NCI-H226 (cell line): ENCODE results near the gene CTNNA3.

Experiments used
- DNase-seq: peaks from one replicate; pipeline ENCODE4 v3.0.0-alpha.2; 2015

CTNNA3 gene

GRCh38 chr10:67306588-67307205 lies 389.3 kb downstream of the CTNNA3 start:
- DNase-seq = no peak

GRCh38 chr10:67302701-67303100 lies 393.3 kb downstream of the CTNNA3 start:
- DNase-seq = no peak

GRCh38 chr10:67299761-67300160 lies 396.2 kb downstream of the CTNNA3 start:
- DNase-seq = no peak

- no peak for DNase-seq
These were observed 398.3 kb downstream of the CTNNA3 start for GRCh38 chr10:67297637-67298181.

GRCh38 chr10:67296926-67297325 lies 399.1 kb downstream of the CTNNA3 start:
- no peak for DNase-seq

GRCh38 chr10:67288688-67289410 lies 407.1 kb downstream of the CTNNA3 start:
- no peak for DNase-seq

GRCh38 chr10:67284589-67284988 lies 411.4 kb downstream of the CTNNA3 start:
- DNase-seq = no peak

GRCh38 chr10:67282871-67283270 lies 413.1 kb downstream of the CTNNA3 start:
- DNase-seq = no peak

- DNase-seq = no peak
These were observed 415.6 kb downstream of the CTNNA3 start for GRCh38 chr10:67280405-67280804.

GRCh38 chr10:67277402-67277801 lies 418.6 kb downstream of the CTNNA3 start:
- DNase-seq = no peak

- no peak for DNase-seq
These were observed 426.2 kb downstream of the CTNNA3 start for GRCh38 chr10:67269828-67270227.

- no peak for DNase-seq
These were observed 427.8 kb downstream of the CTNNA3 start for GRCh38 chr10:67268146-67268545.

- no peak for DNase-seq
These were observed 433.3 kb downstream of the CTNNA3 start for GRCh38 chr10:67262675-67263074.

- no peak for DNase-seq
These were observed 434.6 kb downstream of the CTNNA3 start for GRCh38 chr10:67261300-67261797.

- DNase-seq = no peak
These were observed 436.6 kb downstream of the CTNNA3 start for GRCh38 chr10:67259319-67259929.

GRCh38 chr10:67257427-67258144 lies 438.4 kb downstream of the CTNNA3 start:
- DNase-seq = no peak

GRCh38 chr10:67257018-67257417 lies 439.0 kb downstream of the CTNNA3 start:
- no peak for DNase-seq

- DNase-seq = no peak
These were observed 445.3 kb downstream of the CTNNA3 start for GRCh38 chr10:67250686-67251085.

GRCh38 chr10:67246066-67246555 lies 449.9 kb downstream of the CTNNA3 start:
- no peak for DNase-seq

GRCh38 chr10:67242528-67242927 lies 453.5 kb downstream of the CTNNA3 start:
- DNase-seq = no peak

- no peak for DNase-seq
These were observed 454.5 kb downstream of the CTNNA3 start for GRCh38 chr10:67241451-67241850.

GRCh38 chr10:67239864-67240497 lies 456.0 kb downstream of the CTNNA3 start:
- no peak for DNase-seq
